ENCODE data around the gene ASPSCR1. TPM values are rescaled to one million over a fixed set of nuclear protein-coding genes. Genes with fewer than 3 reads are reported as not detected.

ASPSCR1 gene
- total and polyA plus RNA-seq, 9 of the 15 experiments (the other 6 are each of a cell fraction or from before 2014, with no cell fraction given), result 0.90 to 36.9 (median 11.6) TPM

GRCh38 chr17:81964081-81964849, 13.2 kb upstream of the ASPSCR1 start:
- TF ChIP-seq, protein P1, sequence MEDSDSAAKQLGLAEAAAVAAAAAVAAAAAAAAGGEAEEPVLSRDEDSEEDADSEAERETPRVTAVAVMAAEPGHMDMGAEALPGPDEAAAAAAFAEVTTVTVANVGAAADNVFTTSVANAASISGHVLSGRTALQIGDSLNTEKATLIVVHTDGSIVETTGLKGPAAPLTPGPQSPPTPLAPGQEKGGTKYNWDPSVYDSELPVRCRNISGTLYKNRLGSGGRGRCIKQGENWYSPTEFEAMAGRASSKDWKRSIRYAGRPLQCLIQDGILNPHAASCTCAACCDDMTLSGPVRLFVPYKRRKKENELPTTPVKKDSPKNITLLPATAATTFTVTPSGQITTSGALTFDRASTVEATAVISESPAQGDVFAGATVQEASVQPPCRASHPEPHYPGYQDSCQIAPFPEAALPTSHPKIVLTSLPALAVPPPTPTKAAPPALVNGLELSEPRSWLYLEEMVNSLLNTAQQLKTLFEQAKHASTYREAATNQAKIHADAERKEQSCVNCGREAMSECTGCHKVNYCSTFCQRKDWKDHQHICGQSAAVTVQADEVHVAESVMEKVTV (CRISPR knock-in tag; IDR thresholded peaks at IDR 0.05), result no peak
- no peak for TF ChIP-seq RHOXF2B (CRISPR knock-in tag; conservative IDR thresholded peaks at IDR 0.05)
- no peak for TF ChIP-seq ZFP1 (CRISPR knock-in tag; IDR thresholded peaks at IDR 0.05)
- Histone ChIP-seq H3K27ac (ENCODE audit: extremely low read depth, low read depth, low read length) (no peak overlapping the region), H4K20me1 (replicated peaks; ENCODE audit: control insufficient read depth, insufficient read depth, low read length) (no peaks in the 10 kb centered on the region), H3K36me3 (ENCODE audit: control insufficient read depth, insufficient read depth, low read length) (no peaks in the 10 kb centered on the region), H3K4me2 (ENCODE audit: insufficient read depth, low read length) (no peak overlapping the region), H3K4me3 (no peak overlapping the region), H3K4me1 (replicated peaks in 1 of 2; ENCODE audit: control insufficient read depth in 2 of 2, insufficient read depth in 2 of 2, low read length in 2 of 2) (peaks cover 9 to 78% of the 10 kb centered on the region in 2 experiments), H3K9ac (ENCODE audit: insufficient read depth in 1 of 2, low read depth in 2 of 2, low read length in 2 of 2) (peak overlapping the region in 1 of 2 experiments; percentile 45; a peak in 1 of 4 replicates), H3K9me1 (ENCODE audit: control insufficient read depth, insufficient read depth, low read length) (no peaks in the 10 kb centered on the region), H2AFZ (ENCODE audit: low read depth, low read length) (no peak overlapping the region), H3K9me3 (replicated peaks; ENCODE audit: control insufficient read depth, insufficient read depth, low read depth, low read length) (no peaks in the 10 kb centered on the region), H3K27me3 (ENCODE audit: control insufficient read depth in 2 of 2, insufficient read depth in 2 of 2, low read length in 2 of 2) (no peaks in the 10 kb centered on the region), H3K79me2 (ENCODE audit: control insufficient read depth, insufficient read depth, low read length) (peaks cover 7% of the 10 kb centered on the region; the same call in 2 of the 3 replicates)
- POLR2A ChIA-PET, result interaction anchor here (0.6 to 0.7 kb wide), 2 partner anchors 53 to 296 kb away, joined by 3 read pairs; partner anchors contain the start of gene PCYT2
- CTCF ChIA-PET (ENCODE audit: low intra/inter-chr PET ratio), result no interaction called here
- ATAC-seq, result no peak
- no peak for FAIRE-seq
- WGBS (ENCODE audit: insufficient coverage, low coverage, missing lambda C conversion rate), result 54% methylated on average over 22 of the region's 22 CpGs
- DNase-seq (ENCODE audit: extremely low read depth in 1 of 4, low spot score in 3 of 4), result no peak
- no TSS peak for BruUV-seq (replicated peaks)
- intact Hi-C loops (cut with micrococcal nuclease) (no loop called here), in situ Hi-C loops (cut with MboI) (no loop called here)

All from K562 (cell line).